Measurements from ENCODE around the gene PDE4D.

DNA sequence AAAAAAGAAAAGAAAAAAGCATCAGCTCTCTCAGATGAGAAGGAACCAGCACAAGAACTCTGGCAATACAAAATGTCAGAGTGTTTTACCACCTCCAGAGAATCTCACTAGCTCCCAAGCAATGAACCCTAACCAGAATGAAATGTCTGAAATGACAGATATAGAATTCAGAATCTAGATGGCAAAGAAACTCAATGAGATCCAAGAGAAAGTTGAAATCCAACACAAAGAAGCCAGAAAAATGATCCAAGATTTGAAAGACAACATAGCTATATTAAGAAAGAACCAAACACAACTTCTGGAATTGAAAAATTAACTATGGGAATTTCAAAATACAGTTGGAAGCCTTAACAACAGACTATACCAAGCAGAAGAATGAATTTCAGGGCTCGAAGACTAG is 396.3 kb downstream of the PDE4D start:
- TF ChIP-seq POLR2A (IDR thresholded peaks at IDR 0.05): no peak
- TF ChIP-seq, protein P1, sequence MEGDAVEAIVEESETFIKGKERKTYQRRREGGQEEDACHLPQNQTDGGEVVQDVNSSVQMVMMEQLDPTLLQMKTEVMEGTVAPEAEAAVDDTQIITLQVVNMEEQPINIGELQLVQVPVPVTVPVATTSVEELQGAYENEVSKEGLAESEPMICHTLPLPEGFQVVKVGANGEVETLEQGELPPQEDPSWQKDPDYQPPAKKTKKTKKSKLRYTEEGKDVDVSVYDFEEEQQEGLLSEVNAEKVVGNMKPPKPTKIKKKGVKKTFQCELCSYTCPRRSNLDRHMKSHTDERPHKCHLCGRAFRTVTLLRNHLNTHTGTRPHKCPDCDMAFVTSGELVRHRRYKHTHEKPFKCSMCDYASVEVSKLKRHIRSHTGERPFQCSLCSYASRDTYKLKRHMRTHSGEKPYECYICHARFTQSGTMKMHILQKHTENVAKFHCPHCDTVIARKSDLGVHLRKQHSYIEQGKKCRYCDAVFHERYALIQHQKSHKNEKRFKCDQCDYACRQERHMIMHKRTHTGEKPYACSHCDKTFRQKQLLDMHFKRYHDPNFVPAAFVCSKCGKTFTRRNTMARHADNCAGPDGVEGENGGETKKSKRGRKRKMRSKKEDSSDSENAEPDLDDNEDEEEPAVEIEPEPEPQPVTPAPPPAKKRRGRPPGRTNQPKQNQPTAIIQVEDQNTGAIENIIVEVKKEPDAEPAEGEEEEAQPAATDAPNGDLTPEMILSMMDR (IDR thresholded peaks at IDR 0.05): no peak

Measured in heart left ventricle (tissue), 13 donors.